B cell (primary cell): Measurements from ENCODE around the gene TSSK6. TPM values are rescaled to one million over a fixed set of nuclear protein-coding genes. Genes with fewer than 3 reads are reported as not detected.

Experiments
- ATAC-seq: fragments of 200-7000 bp; cut with Tn5 transposase; one replicate; pipeline ENCODE4 v1.10.0; 2021; ENCODE audit warnings: low read depth, mild to moderate bottlenecking, moderate number of reproducible peaks, moderate library complexity
- CTCF ChIA-PET: fragments of 350-600 bp; sonication (Branson Sonifier 250); formaldehyde crosslinking; loops from one replicate; lab custom pipeline; 2021; ENCODE audit warnings: antibody characterized with exemption, inconsistent platforms; lab: Charles Lee
- POLR2A ChIA-PET: fragments of 350-600 bp; sonication (Branson Sonifier 250); formaldehyde crosslinking; loops from one replicate; lab custom pipeline; 2021; ENCODE audit warnings: antibody characterized with exemption; lab: Charles Lee
- DNase-seq: peaks from one replicate; pipeline ENCODE4 v3.0.0; 2013
- H2AFZ ChIP-seq: 2 replicates; pipeline ENCODE4 v1.6.1; 2012; ENCODE audit warnings: mild to moderate bottlenecking, low read depth, low read length; ENCODE audit not compliant: insufficient read depth, poor library complexity, severe bottlenecking
- H3K27ac ChIP-seq, 2 donors: 1 replicate in 1 of 2; 2 replicates in 1 of 2; pipeline ENCODE4 v1.5.1; 2012 to 2013; ENCODE audit warnings: low read length in 2 of 2, mild to moderate bottlenecking in 2 of 2, moderate library complexity in 1 of 2
- H3K27me3 ChIP-seq, 4 experiments: fragments of 200-600 bp in 1 of 4; sonication (generic) in 1 of 4; replicated peaks in 1 of 4; 1 replicate in 2 of 4; 2 replicates in 2 of 4; pipeline versions ENCODE4 v1.6.1 to v1.7.0; 2013 to 2016; ENCODE audit warnings: low read length in 3 of 4, mild to moderate bottlenecking in 2 of 4, mixed read lengths in 1 of 4, moderate library complexity in 1 of 4; ENCODE audit not compliant: insufficient read depth in 4 of 4, control insufficient read depth in 3 of 4; ENCODE audit errors: control extremely low read depth in 1 of 4
- H3K36me3 ChIP-seq, 2 experiments: replicated peaks in 1 of 2; 1 replicate in 1 of 2; 2 replicates in 1 of 2; pipeline versions ENCODE4 v1.6.1 to v1.7.1; 2013; ENCODE audit warnings: low read length in 1 of 2; ENCODE audit not compliant: insufficient read depth in 2 of 2, control insufficient read depth in 1 of 2; ENCODE audit errors: control extremely low read depth in 1 of 2, extremely low read depth in 1 of 2
- H3K4me1 ChIP-seq, 2 donors: fragments of 200-600 bp in 1 of 2; sonication (generic) in 1 of 2; 1 replicate in 1 of 2; 2 replicates in 1 of 2; pipeline versions ENCODE4 v1.5.1 to v1.6.1; 2013 to 2017; ENCODE audit warnings: low read length in 2 of 2; ENCODE audit not compliant: control insufficient read depth in 2 of 2, insufficient read depth in 2 of 2
- H3K4me2 ChIP-seq: replicated peaks from 2 replicates; pipeline ENCODE3; 2012; ENCODE audit warnings: mild to moderate bottlenecking, low read depth, low read length; ENCODE audit not compliant: poor library complexity, severe bottlenecking
- H3K4me3 ChIP-seq, 5 experiments: fragments of 200-600 bp in 1 of 5; sonication (generic) in 1 of 5; 1 replicate in 3 of 5; 2 replicates in 2 of 5; pipeline versions ENCODE4 v1.5.1 to v1.7.0; 2011 to 2016; ENCODE audit warnings: low read length in 4 of 5, mild to moderate bottlenecking in 4 of 5, low read depth in 2 of 5, control low read depth in 1 of 5, moderate library complexity in 1 of 5; ENCODE audit not compliant: insufficient read depth in 1 of 5; ENCODE audit errors: control extremely low read depth in 1 of 5, extremely low read depth in 1 of 5
- H3K79me2 ChIP-seq: fragments of 200-600 bp; sonication (generic); one replicate; pipeline ENCODE4 v1.6.0; 2016; ENCODE audit warnings: low read length; ENCODE audit not compliant: control insufficient read depth, insufficient read depth
- H3K9ac ChIP-seq: fragments of 200-600 bp; sonication (generic); 2 replicates; pipeline ENCODE4 v1.6.1; 2017; ENCODE audit warnings: mild to moderate bottlenecking, low read length, moderate library complexity
- H3K9me3 ChIP-seq, 3 donors: one replicate each; pipeline versions ENCODE4 v1.6.1 to v1.7.1; 2013; ENCODE audit warnings: low read length in 2 of 3; ENCODE audit not compliant: control insufficient read depth in 2 of 3, insufficient read depth in 1 of 3; ENCODE audit errors: control extremely low read depth in 1 of 3
- H4K20me1 ChIP-seq: 2 replicates; pipeline ENCODE4 v1.6.0; 2012; ENCODE audit warnings: mild to moderate bottlenecking, low read length; ENCODE audit not compliant: insufficient read depth, control insufficient read depth, poor library complexity, severe bottlenecking
- H3K27ac Mint-ChIP-seq: one replicate; pipeline ENCODE4 v1.8.0; 2021; ENCODE audit warnings: mixed read lengths
- H3K27me3 Mint-ChIP-seq: one replicate; pipeline ENCODE4 v1.8.0; 2021; ENCODE audit warnings: mixed read lengths
- H3K4me1 Mint-ChIP-seq: one replicate; pipeline ENCODE4 v1.8.0; 2021; ENCODE audit warnings: mixed read lengths
- H3K4me3 Mint-ChIP-seq: one replicate; pipeline ENCODE4 v1.8.0; 2021; ENCODE audit warnings: mixed read lengths
- H3K9me3 Mint-ChIP-seq: one replicate; pipeline ENCODE4 v1.8.0; 2022; ENCODE audit warnings: mixed read lengths; ENCODE audit not compliant: insufficient read depth
- EZH2 ChIP-seq: IDR thresholded peaks from 2 replicates; pipeline ENCODE4 v1.6.1; 2012; ENCODE audit warnings: borderline replicate concordance, low read depth, mild to moderate bottlenecking, moderate library complexity, low read length; ENCODE audit not compliant: insufficient read depth, poor library complexity, severe bottlenecking
- WGBS: methylation state at CpG from one replicate; pipeline ENCODE4 v1.1.5; 2013; ENCODE audit warnings: missing lambda C conversion rate; ENCODE audit not compliant: insufficient coverage; 5-methylcytosine and 5-hydroxymethylcytosine counted together
- intact Hi-C: fragments of 100-400 bp; cut with micrococcal nuclease; formaldehyde crosslinking; loops from one replicate; pipeline ENCODE4 v1.10.0; 2022
- polyA plus RNA-seq: library from polyadenylated mRNA; depleted of rRNA; stranded (reverse); fragments of >200 nt; gene quantifications from 2 replicates; pipeline ENCODE4 v1.2.3, GENCODE V29; 2012
- total RNA-seq, 2 donors: library from RNA; stranded (reverse); fragments of 120-200 nt in 1 of 2; gene quantifications; 1 replicate in 1 of 2; 2 replicates in 1 of 2; pipeline versions ENCODE4 v1.2.3 to v1.2.4, GENCODE V29; 2013 to 2022
- TF ChIP-seq, protein P1 (sequence below): fragments of 200-600 bp; IDR thresholded peaks from one replicate; pipeline ENCODE4 v1.8.0; 2022; ENCODE audit warnings: antibody characterized with exemption, mild to moderate bottlenecking

Gene TSSK6
- total and polyA plus RNA-seq, 2 donors (not counting 1 experiment from before 2014, with no cell fraction given): 8.9 to 9.6 TPM

DNA sequence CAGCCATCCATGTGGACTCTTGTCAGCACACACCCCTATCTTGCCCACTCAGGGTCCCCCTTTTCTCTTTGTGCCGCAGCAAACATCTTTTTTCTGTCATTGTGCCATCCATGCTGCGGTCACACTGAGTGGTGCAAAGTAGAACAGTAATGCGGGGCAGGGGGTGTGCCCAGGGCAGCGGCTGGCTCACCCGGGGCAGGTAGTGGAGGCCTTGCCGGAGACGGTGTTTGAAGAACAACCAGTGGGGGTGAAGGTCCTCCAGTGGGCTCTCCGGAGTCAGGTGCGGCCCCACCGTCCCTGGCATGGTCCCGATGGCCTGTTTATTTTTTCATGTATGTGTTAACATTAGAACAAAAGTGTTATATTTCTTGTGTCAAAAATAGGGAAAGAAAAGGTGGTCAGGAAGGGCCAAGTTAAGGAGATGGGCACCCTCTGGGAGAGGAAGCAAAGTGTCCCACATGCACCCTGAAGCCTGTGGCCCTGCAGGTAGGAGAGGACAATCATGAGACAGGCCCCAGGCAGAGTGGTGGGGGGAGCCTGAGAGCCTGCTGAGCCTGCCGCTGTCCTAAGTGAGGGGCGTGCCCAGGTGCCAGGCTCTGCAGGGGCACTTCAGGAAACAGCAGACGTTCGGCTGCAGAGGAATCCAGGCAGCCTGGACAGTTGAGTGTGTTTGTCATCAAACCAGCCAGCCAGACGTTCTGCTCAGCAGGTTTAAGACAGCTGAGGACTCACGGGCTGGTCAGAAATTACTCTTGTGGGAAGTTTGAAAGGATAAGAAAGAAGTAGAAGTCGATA lies 12.3 kb downstream of the TSSK6 start:
- no peak overlapping the region for H3K4me3 Mint-ChIP-seq
- no peaks in the 10 kb centered on the region for H3K9me3 Mint-ChIP-seq
- H3K36me3 ChIP-seq: peaks cover 0 to 84% of the 10 kb centered on the region in 2 experiments
- no peak overlapping the region for H3K4me3 ChIP-seq
- DNase-seq (no peak), ATAC-seq (no peak)
- no peaks in the 10 kb centered on the region for H3K27me3 ChIP-seq
- no peaks in the 10 kb centered on the region for H3K4me1 ChIP-seq
- H3K27ac Mint-ChIP-seq: no peak overlapping the region
- H2AFZ ChIP-seq: no peak overlapping the region
- WGBS: 96% methylated on average over 15 of the region's 18 CpGs
- intact Hi-C loops: no loop called here
- no peaks in the 10 kb centered on the region for H3K27me3 Mint-ChIP-seq
- H3K27ac ChIP-seq: no peak overlapping the region
- ChIA-PET CTCF (interaction anchor here (0.6 kb wide), 2 partner anchors 266 to 289 kb away, joined by 3 read pairs; no protein-coding TSS in a partner anchor), POLR2A (no interaction called here)
- peaks cover 5% of the 10 kb centered on the region for H4K20me1 ChIP-seq
- peaks cover 12% of the 10 kb centered on the region for H3K79me2 ChIP-seq
- TF ChIP-seq, protein P1, sequence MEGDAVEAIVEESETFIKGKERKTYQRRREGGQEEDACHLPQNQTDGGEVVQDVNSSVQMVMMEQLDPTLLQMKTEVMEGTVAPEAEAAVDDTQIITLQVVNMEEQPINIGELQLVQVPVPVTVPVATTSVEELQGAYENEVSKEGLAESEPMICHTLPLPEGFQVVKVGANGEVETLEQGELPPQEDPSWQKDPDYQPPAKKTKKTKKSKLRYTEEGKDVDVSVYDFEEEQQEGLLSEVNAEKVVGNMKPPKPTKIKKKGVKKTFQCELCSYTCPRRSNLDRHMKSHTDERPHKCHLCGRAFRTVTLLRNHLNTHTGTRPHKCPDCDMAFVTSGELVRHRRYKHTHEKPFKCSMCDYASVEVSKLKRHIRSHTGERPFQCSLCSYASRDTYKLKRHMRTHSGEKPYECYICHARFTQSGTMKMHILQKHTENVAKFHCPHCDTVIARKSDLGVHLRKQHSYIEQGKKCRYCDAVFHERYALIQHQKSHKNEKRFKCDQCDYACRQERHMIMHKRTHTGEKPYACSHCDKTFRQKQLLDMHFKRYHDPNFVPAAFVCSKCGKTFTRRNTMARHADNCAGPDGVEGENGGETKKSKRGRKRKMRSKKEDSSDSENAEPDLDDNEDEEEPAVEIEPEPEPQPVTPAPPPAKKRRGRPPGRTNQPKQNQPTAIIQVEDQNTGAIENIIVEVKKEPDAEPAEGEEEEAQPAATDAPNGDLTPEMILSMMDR: no peak
- TF ChIP-seq EZH2: no peak
- peaks cover 0 to 4% (median 0%) of the 10 kb centered on the region in 3 donors for H3K9me3 ChIP-seq
- no peak overlapping the region for H3K9ac ChIP-seq
- no peak overlapping the region for H3K4me2 ChIP-seq
- no peaks in the 10 kb centered on the region for H3K4me1 Mint-ChIP-seq

DNA sequence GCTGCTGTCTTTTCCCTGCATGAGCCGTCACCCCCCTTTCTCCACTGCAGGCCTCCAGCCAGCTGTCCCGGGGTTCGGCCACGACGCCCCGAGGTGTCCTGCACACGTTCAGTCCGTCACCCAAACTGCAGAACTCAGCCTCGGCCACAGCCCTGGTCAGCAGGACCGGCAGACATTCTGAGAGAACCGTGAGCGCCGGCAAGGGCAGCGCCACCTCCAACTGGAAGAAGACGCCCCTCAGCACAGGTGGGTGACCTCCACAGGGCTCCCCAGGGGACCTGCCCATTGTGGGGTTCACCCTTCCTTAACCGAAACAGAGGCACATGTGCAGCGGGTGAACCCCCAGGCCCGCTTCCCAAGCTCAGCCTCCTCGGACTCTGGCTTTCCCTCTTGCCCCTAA lies 13.1 kb downstream of the TSSK6 start:
- no peak overlapping the region for H3K27ac ChIP-seq
- no peak overlapping the region for H3K9ac ChIP-seq
- H3K4me3 Mint-ChIP-seq: no peak overlapping the region
- no peaks in the 10 kb centered on the region for H3K4me1 Mint-ChIP-seq
- H3K4me2 ChIP-seq: no peak overlapping the region
- H4K20me1 ChIP-seq: peaks cover 5% of the 10 kb centered on the region
- H3K4me3 ChIP-seq: no peak overlapping the region
- ATAC-seq: no peak
- ChIA-PET POLR2A (no interaction called here), CTCF (no interaction called here)
- H3K27ac Mint-ChIP-seq: no peak overlapping the region
- H3K9me3 Mint-ChIP-seq: no peaks in the 10 kb centered on the region
- TF ChIP-seq, protein P1: no peak
- no peak for TF ChIP-seq EZH2
- no peaks in the 10 kb centered on the region for H3K4me1 ChIP-seq
- no peak for DNase-seq
- H3K9me3 ChIP-seq: peaks cover 0 to 4% (median 0%) of the 10 kb centered on the region in 3 donors
- intact Hi-C loops: no loop called here
- no peaks in the 10 kb centered on the region for H3K27me3 ChIP-seq
- H3K79me2 ChIP-seq: peaks cover 19% of the 10 kb centered on the region
- no peak overlapping the region for H2AFZ ChIP-seq
- H3K36me3 ChIP-seq: peaks cover 0 to 81% of the 10 kb centered on the region in 2 experiments
- 98% methylated on average over 19 of the region's 19 CpGs for WGBS
- H3K27me3 Mint-ChIP-seq: no peaks in the 10 kb centered on the region
